ENCODE measurements around the gene FUT3. TPM values are rescaled to one million over a fixed set of nuclear protein-coding genes. Genes with fewer than 3 reads are reported as not detected.
"Not testable (repeated sequence)": the region's sequence is repeated elsewhere in the genome, so short reads cannot be mapped to it uniquely, and the experiment has no call there.

The FUT3 gene
- total RNA-seq, 1 donor from 2014 or later: 1.4 TPM

DNA sequence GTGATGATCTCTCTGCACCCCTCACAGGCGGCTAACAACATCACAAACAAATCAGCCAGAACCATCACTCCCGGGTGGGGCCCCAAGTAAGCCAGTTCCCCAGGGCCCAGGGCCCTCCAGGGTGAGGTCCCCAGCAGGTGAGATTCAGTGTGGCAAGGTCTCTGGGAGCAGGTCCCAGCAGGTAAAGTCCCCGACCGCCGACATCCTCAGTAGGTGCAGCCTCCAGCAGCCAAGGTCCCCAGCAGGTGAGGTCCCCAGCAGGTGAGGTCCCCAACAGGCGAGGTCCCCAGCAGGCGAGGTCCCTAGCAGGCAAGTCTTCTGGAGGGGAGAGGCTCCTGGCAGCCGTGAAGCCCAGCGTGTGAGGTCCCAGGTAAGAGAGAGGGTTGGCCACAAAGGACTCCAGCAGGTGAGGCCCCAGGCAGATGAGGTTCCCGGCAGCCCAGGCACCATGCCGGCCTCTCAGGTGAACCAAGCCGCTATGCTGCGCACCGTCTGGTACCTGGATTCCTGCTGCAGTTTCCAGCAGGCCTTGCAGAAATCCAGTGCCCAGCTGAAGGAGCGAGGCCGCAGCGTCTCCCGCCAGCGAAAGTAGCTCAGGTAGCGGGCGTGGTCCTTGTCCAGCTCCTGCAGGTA lies 7.8 kb downstream of the FUT3 start:
- H3K4me3 ChIP-seq (ENCODE audit: low read depth, low read length): no peak overlapping the region
- TF ChIP-seq, protein P1, sequence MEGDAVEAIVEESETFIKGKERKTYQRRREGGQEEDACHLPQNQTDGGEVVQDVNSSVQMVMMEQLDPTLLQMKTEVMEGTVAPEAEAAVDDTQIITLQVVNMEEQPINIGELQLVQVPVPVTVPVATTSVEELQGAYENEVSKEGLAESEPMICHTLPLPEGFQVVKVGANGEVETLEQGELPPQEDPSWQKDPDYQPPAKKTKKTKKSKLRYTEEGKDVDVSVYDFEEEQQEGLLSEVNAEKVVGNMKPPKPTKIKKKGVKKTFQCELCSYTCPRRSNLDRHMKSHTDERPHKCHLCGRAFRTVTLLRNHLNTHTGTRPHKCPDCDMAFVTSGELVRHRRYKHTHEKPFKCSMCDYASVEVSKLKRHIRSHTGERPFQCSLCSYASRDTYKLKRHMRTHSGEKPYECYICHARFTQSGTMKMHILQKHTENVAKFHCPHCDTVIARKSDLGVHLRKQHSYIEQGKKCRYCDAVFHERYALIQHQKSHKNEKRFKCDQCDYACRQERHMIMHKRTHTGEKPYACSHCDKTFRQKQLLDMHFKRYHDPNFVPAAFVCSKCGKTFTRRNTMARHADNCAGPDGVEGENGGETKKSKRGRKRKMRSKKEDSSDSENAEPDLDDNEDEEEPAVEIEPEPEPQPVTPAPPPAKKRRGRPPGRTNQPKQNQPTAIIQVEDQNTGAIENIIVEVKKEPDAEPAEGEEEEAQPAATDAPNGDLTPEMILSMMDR (conservative IDR thresholded peaks at IDR 0.05; ENCODE audit: low read depth, low read length): no peak
- no peak for DNase-seq (ENCODE audit: low read depth)

DNA sequence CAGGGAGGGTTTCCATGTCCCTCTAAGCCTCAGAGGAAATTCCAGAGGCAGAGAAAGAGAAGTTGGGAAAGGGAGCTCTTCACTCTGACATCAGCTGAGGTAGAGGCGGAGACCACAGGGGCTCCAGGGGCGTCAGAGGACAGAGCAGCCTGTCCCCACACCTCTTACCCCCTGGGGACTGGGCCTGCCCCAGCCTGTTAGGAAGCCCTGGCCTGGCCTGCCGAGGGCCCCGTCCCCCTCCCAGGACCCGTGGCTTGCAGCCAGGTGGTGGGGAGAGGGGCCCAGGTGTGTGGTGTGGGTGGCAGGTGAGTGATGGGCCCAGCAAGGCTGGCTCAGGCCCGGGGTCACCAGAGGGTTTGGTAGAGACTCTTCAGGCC lies 9.5 kb downstream of the FUT3 start:
- DNase-seq (ENCODE audit: low read depth); H3K4me3 ChIP-seq (ENCODE audit: low read depth, low read length): not testable (repeated sequence)

DNA sequence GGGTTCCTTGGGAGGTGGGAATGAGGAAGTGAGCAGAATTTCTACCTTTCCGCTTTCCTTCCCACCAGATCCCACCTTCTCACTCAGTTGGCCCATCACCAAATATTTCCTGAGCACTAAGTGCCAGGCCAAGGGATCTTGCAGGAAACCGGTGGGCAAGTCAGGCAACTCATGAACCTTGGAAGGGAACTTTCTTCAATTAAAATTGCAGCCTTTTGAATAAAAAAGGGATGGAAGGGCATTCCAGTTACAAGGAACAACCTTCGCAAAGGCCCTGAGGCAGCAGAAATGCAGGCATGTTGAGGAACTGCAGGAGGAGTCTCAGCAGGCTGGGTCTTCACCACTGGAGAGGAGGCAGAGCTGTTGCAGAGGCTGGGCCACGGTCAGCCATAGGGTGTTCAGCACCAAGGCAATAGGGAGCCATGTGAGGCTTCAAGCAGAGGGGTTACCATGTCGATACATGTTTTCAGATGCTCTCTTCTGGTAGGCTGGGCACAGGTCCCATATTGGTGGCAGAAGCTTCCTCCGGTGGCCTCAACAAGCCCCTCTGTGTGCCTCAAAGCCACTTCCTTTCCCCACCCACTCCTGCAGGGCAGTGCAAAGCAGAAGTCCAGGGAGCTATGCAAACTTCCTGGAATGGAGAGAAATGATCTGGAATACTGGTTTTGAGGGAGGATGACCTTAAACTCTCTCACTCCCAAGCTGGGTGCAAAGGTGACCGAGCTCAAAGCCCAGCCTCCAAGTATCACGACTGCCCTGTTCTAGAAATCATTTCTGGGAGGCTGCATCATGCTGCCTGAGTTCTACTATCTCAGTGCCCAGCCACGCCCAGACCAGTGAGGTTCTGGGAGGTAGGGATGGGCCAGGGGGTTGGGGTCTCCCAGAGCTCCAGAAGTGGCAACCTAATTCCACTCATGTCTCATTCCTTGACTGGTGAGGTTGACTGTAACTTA lies 11.9 kb downstream of the FUT3 start, which contains the start of gene FUT6:
TSS of gene FUT6 (minus strand) at position 638 of the 953 bp plus-strand sequence. CDS start 7,135 bp downstream, outside the sequence.
- no peak within 1 kb of the TSS for H3K4me3 ChIP-seq (ENCODE audit: low read depth, low read length)
- TF ChIP-seq, protein P1 (conservative IDR thresholded peaks at IDR 0.05; ENCODE audit: low read depth, low read length): no peak
- no peak for DNase-seq (ENCODE audit: low read depth)

DNA sequence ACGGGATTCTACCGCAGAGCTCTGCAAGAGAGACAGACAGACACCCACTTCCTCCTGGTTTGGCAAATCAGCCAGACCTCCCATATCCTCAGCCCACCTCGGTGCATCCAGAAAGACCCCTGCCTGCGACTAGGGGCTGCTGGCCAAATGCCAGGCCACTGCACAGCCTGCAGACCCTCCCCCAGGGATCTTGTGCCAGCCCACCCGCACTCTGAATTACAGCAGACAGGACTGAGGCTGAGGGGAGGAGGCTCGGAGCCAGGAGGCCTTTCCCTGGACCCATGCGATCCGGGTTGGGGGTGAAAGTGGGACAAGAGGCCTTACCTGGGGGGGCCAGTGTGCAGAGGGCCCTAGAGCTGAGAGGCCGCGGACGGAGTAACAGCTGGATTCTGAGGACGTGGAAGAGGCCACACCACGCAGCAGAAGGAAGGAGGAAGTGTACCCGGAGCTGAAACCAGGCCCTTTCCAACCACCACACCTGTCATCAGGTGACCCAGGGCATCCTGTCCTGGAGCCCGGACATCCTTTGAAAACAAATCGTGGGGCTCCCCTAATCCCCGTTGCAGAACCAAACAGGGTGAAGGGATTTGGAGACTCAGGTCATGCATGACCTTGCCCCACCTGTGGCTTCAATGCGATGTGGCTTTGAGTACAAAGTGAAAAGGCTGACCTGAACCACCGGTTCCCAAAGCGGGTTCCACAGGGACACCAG lies 12.7 kb downstream of the FUT3 start:
- peak overlapping the region; percentile 27 for H3K4me3 ChIP-seq (ENCODE audit: low read depth, low read length)
- TF ChIP-seq, protein P1 (conservative IDR thresholded peaks at IDR 0.05; ENCODE audit: low read depth, low read length): no peak
- no peak for DNase-seq (ENCODE audit: low read depth)

DNA sequence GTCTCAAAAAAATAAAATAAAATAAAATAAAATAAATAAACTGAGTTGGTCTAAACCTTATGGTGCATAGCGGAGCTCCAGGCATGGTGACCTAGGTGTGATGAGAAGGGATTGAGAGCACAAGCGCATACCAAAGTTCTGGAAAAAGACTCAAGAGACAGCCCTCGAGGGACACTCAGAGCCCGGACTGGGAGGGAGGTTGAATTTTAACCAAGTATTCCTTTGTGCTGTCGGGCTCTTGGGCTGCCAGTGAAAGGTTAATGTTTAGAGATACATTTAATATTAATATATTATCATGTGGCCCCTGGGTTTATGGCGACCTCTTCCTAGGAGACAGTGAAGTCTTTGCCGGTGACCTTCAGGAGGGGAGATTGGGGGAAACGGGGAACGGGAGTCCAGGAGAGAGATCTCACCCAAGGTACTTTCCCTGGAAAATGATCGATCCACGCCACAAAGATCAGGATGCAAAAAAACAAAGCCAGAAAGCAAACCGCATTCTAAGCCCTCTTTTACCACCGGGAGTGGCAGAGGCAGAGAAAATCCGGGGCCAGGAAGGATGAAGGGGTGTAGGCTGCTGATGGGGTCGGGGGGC lies 13.4 kb downstream of the FUT3 start:
- DNase-seq (ENCODE audit: low read depth): no peak
- H3K4me3 ChIP-seq (ENCODE audit: low read depth, low read length): peak overlapping the region; percentile 27
- TF ChIP-seq, protein P1 (conservative IDR thresholded peaks at IDR 0.05; ENCODE audit: low read depth, low read length): no peak

DNA sequence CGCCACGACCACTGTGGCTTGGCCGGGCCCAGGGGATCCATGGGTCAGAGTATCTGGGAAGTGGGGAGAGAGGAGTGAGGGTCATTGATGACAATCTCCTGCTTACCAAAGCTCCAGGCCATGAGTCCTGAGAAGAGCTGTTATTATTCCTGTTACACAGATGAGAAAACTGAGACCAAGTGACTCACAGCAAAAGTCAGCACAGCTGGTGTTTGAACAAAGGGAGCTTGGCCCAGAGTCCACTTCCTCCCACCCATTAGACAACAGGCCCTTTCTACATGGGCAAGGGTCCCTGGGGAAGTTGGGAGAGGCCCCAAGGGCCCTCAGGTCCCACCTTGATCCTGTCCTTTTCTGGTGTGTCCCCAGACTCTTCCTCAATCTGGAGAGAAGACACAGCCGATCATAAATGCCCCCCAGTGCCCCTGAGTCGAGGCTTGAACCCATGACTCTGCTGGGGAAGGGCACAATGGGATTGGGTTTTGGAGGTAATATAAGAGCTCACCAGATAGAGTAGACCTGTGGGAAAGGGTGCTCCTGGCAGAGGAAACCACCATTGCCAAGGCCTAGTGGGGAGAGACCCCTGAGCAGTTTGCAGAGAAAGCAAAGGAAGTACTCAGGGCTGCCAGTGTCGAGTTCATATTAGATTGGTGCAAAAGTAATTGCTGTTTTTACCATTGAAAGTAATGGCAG lies 18.6 kb downstream of the FUT3 start:
- no peak overlapping the region for H3K4me3 ChIP-seq (ENCODE audit: low read depth, low read length)
- TF ChIP-seq, protein P1 (conservative IDR thresholded peaks at IDR 0.05; ENCODE audit: low read depth, low read length): no peak
- DNase-seq (ENCODE audit: low read depth): no peak
